SU-DHL-6 (cell line): ENCODE data around the gene KRT75.

Experiments
- EZH2phosphoT487 ChIP-seq: fragments of 200-600 bp; sonication (generic), shearing (Covaris generic); conservative IDR thresholded peaks from 2 replicates; pipeline ENCODE4 v1.6.1; 2018; ENCODE audit warnings: mild to moderate bottlenecking, antibody characterized with exemption, low read length, moderate library complexity, mixed read lengths
- TF ChIP-seq, protein P1 (sequence below): fragments of 200-600 bp; sonication (generic); IDR thresholded peaks from one replicate; pipeline ENCODE4 v1.5.1; 2017; ENCODE audit warnings: antibody characterized with exemption, mild to moderate bottlenecking, low read length, moderate library complexity; ENCODE audit not compliant: insufficient read depth, poor library complexity, severe bottlenecking

DNA sequence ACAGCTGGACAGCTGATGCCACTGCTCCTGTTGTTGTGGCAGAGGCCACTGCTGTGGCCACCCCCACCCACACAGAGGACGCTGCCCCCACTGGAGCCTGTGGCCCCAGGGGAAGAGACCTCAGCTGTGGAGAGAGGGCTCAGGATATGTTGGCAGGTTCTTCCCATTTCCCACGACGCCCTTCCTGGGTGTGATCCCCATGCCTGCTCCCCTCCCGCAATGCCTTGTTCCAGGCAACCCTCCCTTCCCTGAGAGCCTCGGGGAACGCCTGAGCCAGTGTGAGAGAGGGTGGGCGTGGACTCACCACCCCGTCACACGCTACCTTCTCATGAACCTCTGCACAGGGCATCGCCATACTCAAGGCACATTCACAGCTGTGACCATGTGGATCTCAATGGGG lies 22.4 kb downstream of the KRT75 start:
- TF ChIP-seq, protein P1, sequence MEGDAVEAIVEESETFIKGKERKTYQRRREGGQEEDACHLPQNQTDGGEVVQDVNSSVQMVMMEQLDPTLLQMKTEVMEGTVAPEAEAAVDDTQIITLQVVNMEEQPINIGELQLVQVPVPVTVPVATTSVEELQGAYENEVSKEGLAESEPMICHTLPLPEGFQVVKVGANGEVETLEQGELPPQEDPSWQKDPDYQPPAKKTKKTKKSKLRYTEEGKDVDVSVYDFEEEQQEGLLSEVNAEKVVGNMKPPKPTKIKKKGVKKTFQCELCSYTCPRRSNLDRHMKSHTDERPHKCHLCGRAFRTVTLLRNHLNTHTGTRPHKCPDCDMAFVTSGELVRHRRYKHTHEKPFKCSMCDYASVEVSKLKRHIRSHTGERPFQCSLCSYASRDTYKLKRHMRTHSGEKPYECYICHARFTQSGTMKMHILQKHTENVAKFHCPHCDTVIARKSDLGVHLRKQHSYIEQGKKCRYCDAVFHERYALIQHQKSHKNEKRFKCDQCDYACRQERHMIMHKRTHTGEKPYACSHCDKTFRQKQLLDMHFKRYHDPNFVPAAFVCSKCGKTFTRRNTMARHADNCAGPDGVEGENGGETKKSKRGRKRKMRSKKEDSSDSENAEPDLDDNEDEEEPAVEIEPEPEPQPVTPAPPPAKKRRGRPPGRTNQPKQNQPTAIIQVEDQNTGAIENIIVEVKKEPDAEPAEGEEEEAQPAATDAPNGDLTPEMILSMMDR = no peak
- no peak for TF ChIP-seq EZH2phosphoT487
